NB4 (cell line): ENCODE results near the gene ZCCHC2.

Source experiments
- MYC ChIP-seq: IDR thresholded peaks from 2 replicates; pipeline ENCODE4 v1.6.1; 2011; ENCODE audit warnings: low read depth, low read length
- POLR2A ChIP-seq: IDR thresholded peaks from 2 replicates; pipeline ENCODE4 v1.6.1; 2011; ENCODE audit warnings: mild to moderate bottlenecking; ENCODE audit not compliant: insufficient read length; ENCODE audit errors: extremely low read depth
- TF ChIP-seq, protein P1 (sequence below): IDR thresholded peaks from one replicate; pipeline ENCODE4 v1.5.1; 2012; ENCODE audit warnings: low read depth, low read length
- TF ChIP-seq, protein P2 (sequence below): IDR thresholded peaks from 2 replicates; pipeline ENCODE4 v1.6.1; 2011; ENCODE audit warnings: low read depth, low read length

DNA sequence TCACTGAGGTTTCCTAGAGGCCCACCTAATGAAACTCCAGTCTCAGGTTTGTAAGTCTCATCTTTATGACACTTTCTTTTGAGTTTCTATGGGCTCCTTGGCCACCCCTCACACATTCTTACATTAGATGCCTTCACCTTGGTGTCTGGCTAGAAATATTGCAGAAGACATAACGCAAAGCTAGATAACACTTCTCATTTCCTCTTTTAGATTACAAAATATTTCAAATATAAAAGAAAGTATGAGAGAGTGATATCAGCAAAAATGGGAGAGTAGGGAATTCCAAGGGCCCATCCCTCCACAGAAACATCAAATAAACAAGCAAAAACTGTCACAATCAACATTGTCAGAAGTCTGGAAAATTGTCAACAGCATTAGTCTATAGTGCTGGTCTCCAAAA, 43.3 kb upstream of the ZCCHC2 start:
- TF ChIP-seq MYC (no peak), POLR2A (no peak)
- TF ChIP-seq, protein P1, sequence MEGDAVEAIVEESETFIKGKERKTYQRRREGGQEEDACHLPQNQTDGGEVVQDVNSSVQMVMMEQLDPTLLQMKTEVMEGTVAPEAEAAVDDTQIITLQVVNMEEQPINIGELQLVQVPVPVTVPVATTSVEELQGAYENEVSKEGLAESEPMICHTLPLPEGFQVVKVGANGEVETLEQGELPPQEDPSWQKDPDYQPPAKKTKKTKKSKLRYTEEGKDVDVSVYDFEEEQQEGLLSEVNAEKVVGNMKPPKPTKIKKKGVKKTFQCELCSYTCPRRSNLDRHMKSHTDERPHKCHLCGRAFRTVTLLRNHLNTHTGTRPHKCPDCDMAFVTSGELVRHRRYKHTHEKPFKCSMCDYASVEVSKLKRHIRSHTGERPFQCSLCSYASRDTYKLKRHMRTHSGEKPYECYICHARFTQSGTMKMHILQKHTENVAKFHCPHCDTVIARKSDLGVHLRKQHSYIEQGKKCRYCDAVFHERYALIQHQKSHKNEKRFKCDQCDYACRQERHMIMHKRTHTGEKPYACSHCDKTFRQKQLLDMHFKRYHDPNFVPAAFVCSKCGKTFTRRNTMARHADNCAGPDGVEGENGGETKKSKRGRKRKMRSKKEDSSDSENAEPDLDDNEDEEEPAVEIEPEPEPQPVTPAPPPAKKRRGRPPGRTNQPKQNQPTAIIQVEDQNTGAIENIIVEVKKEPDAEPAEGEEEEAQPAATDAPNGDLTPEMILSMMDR, result no peak
- TF ChIP-seq, protein P2, sequence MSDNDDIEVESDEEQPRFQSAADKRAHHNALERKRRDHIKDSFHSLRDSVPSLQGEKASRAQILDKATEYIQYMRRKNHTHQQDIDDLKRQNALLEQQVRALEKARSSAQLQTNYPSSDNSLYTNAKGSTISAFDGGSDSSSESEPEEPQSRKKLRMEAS, result no peak
